HEK293T (cell line): Measurements from ENCODE around the gene NACA2.

Experiments
- FOXM1 ChIP-seq: fragments of 450-650 bp; IDR thresholded peaks from 2 replicates; pipeline ENCODE4 v1.6.1; 2017; ENCODE audit warnings: mild to moderate bottlenecking, borderline replicate concordance
- SP1 ChIP-seq: fragments of 450-650 bp; IDR thresholded peaks from 2 replicates; pipeline ENCODE4 v1.6.1; 2017
- TARDBP ChIP-seq: fragments of 450-650 bp; IDR thresholded peaks from 2 replicates; pipeline ENCODE4 v1.6.1; 2016

DNA sequence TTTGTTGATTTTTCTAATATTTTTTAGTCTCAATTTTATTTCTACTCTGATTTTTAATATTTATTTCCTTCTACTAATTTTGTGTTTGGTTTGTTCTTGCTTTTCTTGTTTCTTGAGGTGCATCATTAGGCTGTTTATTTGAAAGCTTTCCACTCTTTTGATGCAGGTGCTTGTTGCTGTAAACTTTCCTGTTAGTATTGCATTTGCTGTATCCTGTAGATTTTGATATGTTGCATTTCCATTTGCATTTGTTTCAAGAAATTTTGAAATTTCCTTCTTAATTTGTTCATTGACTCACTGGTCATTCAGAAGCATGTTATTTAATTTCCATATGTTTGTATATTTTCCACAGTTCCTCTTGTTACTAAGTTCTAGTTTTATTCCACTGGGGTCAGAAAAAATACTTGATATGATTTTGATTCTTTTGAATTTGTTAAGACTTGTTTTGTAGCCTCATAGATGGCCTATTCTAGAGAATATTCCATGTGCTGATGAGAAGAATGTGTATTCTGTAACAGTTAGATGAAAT is 43.1 kb upstream of the NACA2 start:
- TF ChIP-seq SP1 (no peak), TARDBP (no peak), FOXM1 (no peak)
